ENCODE data around the gene VAV1. TPM values are rescaled to one million over a fixed set of nuclear protein-coding genes. Genes with fewer than 3 reads are reported as not detected.
A peak's percentile ranks its signal among the peaks of the same experiment; 100 is the strongest.

Gene VAV1
- total RNA-seq, 1 experiment from 2014 or later, result 7.5 TPM

DNA sequence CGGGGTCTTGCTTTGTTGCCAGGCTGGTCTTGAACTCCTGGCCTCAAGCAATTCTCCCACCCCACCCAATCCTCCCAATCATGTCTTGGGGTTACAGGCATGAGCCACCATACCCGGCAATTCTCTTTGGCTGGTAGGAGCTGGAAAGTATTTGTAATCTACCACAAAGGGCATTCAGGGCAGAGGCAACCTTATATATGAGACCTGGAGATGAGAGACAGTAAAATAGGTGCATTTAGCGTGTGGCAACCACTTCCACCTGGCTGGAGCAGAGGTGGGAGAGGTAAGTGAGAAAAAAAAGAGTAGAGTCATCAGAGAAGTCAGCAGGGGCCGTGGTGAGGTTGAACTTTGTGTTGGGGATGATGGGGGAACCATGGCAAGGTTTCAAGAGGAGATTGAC lies 36.8 kb downstream of the VAV1 start:
- Histone ChIP-seq H3K9me2 (ENCODE audit: insufficient read depth) (0 out of 2 replicates have a peak, but pooled peaks cover 3% of the 10 kb centered on the region), H3F3A (ENCODE audit: insufficient read depth, low read depth) (peaks cover 6% of the 10 kb centered on the region; the same call in 1 of the 2 replicates), H3K4me2 (no peak overlapping the region), H3K36me3 (ENCODE audit: low read depth) (no peaks in the 10 kb centered on the region), H2AFZ (no peak overlapping the region), H4K20me1 (ENCODE audit: insufficient read depth) (no peaks in the 10 kb centered on the region), H3K27me3 (ENCODE audit: insufficient read depth, low read depth) (no peaks in the 10 kb centered on the region), H3K4me3 (no peak overlapping the region), H3K79me2 (ENCODE audit: low read depth) (no peaks in the 10 kb centered on the region), H3K9me3 (ENCODE audit: insufficient read depth, low read depth) (no peaks in the 10 kb centered on the region), H3K4me1 (replicated peaks; ENCODE audit: insufficient read depth) (peaks cover 6% of the 10 kb centered on the region), H3K27ac (no peak overlapping the region)
- intact Hi-C loops (cut with micrococcal nuclease; ENCODE audit: unreplicated experiment), result no loop called here
- ChIA-PET CTCF (no interaction called here), POLR2A (ENCODE audit: unreplicated experiment) (interaction anchor here (0.5 kb wide), 1 partner anchor 161 kb away, joined by 5 read pairs; no protein-coding TSS in a partner anchor)
- DNase-seq, result no peak
- no TSS peak for BruUV-seq (replicated peaks)
- TF ChIP-seq, protein P1, sequence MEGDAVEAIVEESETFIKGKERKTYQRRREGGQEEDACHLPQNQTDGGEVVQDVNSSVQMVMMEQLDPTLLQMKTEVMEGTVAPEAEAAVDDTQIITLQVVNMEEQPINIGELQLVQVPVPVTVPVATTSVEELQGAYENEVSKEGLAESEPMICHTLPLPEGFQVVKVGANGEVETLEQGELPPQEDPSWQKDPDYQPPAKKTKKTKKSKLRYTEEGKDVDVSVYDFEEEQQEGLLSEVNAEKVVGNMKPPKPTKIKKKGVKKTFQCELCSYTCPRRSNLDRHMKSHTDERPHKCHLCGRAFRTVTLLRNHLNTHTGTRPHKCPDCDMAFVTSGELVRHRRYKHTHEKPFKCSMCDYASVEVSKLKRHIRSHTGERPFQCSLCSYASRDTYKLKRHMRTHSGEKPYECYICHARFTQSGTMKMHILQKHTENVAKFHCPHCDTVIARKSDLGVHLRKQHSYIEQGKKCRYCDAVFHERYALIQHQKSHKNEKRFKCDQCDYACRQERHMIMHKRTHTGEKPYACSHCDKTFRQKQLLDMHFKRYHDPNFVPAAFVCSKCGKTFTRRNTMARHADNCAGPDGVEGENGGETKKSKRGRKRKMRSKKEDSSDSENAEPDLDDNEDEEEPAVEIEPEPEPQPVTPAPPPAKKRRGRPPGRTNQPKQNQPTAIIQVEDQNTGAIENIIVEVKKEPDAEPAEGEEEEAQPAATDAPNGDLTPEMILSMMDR (conservative IDR thresholded peaks at IDR 0.05), result no peak
- TF ChIP-seq EZH2 (IDR thresholded peaks at IDR 0.05; ENCODE audit: low read depth), result no peak

DNA sequence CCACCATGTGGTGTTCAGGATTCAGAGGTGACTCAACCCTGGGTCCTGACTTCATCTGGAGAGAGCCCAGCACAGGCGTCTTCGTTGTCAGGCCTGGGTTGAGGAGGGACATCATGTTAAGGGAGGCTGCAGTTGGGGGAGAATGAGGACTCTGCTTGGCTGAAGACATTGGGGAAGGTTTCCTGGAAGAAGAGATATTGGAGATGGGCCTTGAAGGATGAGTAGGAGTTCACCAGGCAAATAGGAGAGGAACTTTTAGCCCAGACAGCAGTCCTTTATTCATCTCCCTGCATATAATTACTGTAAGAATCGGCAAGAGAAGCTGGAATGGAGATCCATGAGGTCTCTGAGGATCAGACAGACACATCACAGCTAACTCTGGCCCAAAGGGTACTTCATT lies 38.9 kb downstream of the VAV1 start:
- BruUV-seq (replicated peaks), result no TSS peak
- Histone ChIP-seq H3K79me2 (ENCODE audit: low read depth) (no peaks in the 10 kb centered on the region), H3K36me3 (ENCODE audit: low read depth) (no peaks in the 10 kb centered on the region), H3K4me3 (no peak overlapping the region), H3K4me1 (replicated peaks; ENCODE audit: insufficient read depth) (peaks cover 9% of the 10 kb centered on the region), H3F3A (ENCODE audit: insufficient read depth, low read depth) (peaks cover 6% of the 10 kb centered on the region; the same call in 1 of the 2 replicates), H3K27me3 (ENCODE audit: insufficient read depth, low read depth) (no peaks in the 10 kb centered on the region), H4K20me1 (ENCODE audit: insufficient read depth) (no peaks in the 10 kb centered on the region), H3K9me2 (ENCODE audit: insufficient read depth) (0 out of 2 replicates have a peak, but pooled peaks cover 3% of the 10 kb centered on the region), H3K4me2 (no peak overlapping the region), H2AFZ (peak overlapping the region; percentile 73; the same call in 1 of the 2 replicates), H3K9me3 (ENCODE audit: insufficient read depth, low read depth) (no peaks in the 10 kb centered on the region), H3K27ac (no peak overlapping the region)
- CTCF ChIA-PET, result no interaction called here
- no peak for DNase-seq
- intact Hi-C loops (cut with micrococcal nuclease; ENCODE audit: unreplicated experiment), result no loop called here
- TF ChIP-seq EZH2 (IDR thresholded peaks at IDR 0.05; ENCODE audit: low read depth), result no peak
- TF ChIP-seq, protein P1 (conservative IDR thresholded peaks at IDR 0.05), result no peak
- POLR2A ChIA-PET (ENCODE audit: unreplicated experiment), result no interaction called here

DNA sequence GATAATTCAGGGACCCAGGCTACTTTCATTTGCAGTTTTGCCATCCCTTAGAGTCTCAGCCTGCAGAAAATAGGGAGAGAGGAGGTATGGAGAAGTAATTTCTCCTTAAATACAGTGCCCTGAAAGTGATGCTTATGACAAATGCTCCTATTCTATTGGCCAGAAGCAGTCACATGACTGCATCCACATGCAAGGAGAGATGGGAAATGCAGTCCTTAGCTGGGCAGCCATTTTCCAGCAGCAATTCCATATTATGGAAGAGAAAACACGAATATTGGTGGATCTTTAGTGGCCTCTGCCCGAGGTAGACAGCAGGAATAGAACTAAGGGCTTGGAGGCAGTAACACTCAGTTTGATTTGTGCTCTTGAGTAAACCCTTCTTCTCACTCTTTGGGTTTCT lies 39.4 kb downstream of the VAV1 start:
- BruUV-seq (replicated peaks), result no TSS peak
- H3K4me1 ChIP-seq (replicated peaks; ENCODE audit: insufficient read depth), result peaks cover 9% of the 10 kb centered on the region
- H3K4me2 ChIP-seq, result peak overlapping the region; percentile 26
- no peaks in the 10 kb centered on the region for H4K20me1 ChIP-seq (ENCODE audit: insufficient read depth)
- no peak overlapping the region for H3K27ac ChIP-seq
- CTCF ChIA-PET, result no interaction called here
- 0 out of 2 replicates have a peak, but pooled peaks cover 3% of the 10 kb centered on the region for H3K9me2 ChIP-seq (ENCODE audit: insufficient read depth)
- H3K36me3 ChIP-seq (ENCODE audit: low read depth), result no peaks in the 10 kb centered on the region
- H3K4me3 ChIP-seq, result no peak overlapping the region
- TF ChIP-seq EZH2 (IDR thresholded peaks at IDR 0.05; ENCODE audit: low read depth), result no peak
- TF ChIP-seq, protein P1 (conservative IDR thresholded peaks at IDR 0.05), result no peak
- peak overlapping the region; percentile 73; the same call in 1 of the 2 replicates for H2AFZ ChIP-seq
- peaks cover 6% of the 10 kb centered on the region; the same call in 1 of the 2 replicates for H3F3A ChIP-seq (ENCODE audit: insufficient read depth, low read depth)
- POLR2A ChIA-PET (ENCODE audit: unreplicated experiment), result interaction anchor here (0.6 kb wide), 1 partner anchor 272 kb away, joined by 4 read pairs; no protein-coding TSS in a partner anchor
- no peaks in the 10 kb centered on the region for H3K9me3 ChIP-seq (ENCODE audit: insufficient read depth, low read depth)
- H3K27me3 ChIP-seq (ENCODE audit: insufficient read depth, low read depth), result no peaks in the 10 kb centered on the region
- H3K79me2 ChIP-seq (ENCODE audit: low read depth), result no peaks in the 10 kb centered on the region
- peak in 1 of 2 experiments; percentile 54 for DNase-seq
- intact Hi-C loops (cut with micrococcal nuclease; ENCODE audit: unreplicated experiment), result no loop called here
